Posterior cingulate gyrus (tissue), 11 donors: Measurements from ENCODE around the gene DOK6.

Source experiments
- DNase-seq, 10 donors: peaks; one replicate each; pipeline versions ENCODE4 v3.0.0 to v3.0.0-alpha.2; 2020 to 2021; ENCODE audit warnings: mixed read lengths in 3 of 10
- intact Hi-C: fragments of 100-400 bp; cut with DNase I; formaldehyde crosslinking; loops from one replicate; pipeline ENCODE4 v1.15.1; 2023

The DOK6 gene

GRCh38 chr18:69725009-69725408, 324.3 kb downstream of the DOK6 start:
- intact Hi-C loops: no loop called here
- peak in 8 of 10 donors; percentile 18 to 87 (median 50) for DNase-seq

GRCh38 chr18:69725855-69726508, 325.3 kb downstream of the DOK6 start:
- DNase-seq: no peak
- intact Hi-C loops: no loop called here

- DNase-seq: no peak
- intact Hi-C loops: no loop called here
These were observed 327.4 kb downstream of the DOK6 start for GRCh38 chr18:69727912-69728572.

- intact Hi-C loops: no loop called here
- no peak for DNase-seq
These were observed 330.0 kb downstream of the DOK6 start for GRCh38 chr18:69730664-69731063.

- no peak for DNase-seq
- intact Hi-C loops: no loop called here
These were observed 333.8 kb downstream of the DOK6 start for GRCh38 chr18:69734536-69734935.

GRCh38 chr18:69736730-69737129, 336.0 kb downstream of the DOK6 start:
- DNase-seq: no peak

DNA sequence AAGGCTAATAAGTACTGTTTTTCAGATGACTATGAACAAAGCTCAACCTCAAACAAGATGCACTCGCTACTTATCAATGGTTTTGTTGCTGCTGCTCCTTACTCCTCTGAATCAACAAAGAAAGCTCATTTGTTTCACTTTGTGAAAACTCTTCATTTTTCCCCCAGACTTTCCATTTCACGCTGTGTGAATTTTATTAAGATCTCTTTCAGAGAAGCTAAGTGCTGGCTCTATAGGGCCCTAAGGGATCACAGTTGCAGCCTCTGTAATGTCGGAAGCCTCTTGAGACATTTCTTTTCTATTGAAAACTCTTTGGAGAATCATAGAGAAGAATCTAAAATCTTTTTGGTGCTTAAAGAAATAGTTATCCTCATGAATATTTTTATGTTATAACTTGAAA, 337.2 kb downstream of the DOK6 start:
- no peak for DNase-seq
- intact Hi-C loops: no loop called here

More at GRCh38 chr18:69736730-69737129, 336.0 kb downstream of the DOK6 start:
- intact Hi-C loops: no loop called here

- intact Hi-C loops: no loop called here
- DNase-seq: no peak
These were observed 346.7 kb downstream of the DOK6 start for GRCh38 chr18:69747388-69747787.

DNA sequence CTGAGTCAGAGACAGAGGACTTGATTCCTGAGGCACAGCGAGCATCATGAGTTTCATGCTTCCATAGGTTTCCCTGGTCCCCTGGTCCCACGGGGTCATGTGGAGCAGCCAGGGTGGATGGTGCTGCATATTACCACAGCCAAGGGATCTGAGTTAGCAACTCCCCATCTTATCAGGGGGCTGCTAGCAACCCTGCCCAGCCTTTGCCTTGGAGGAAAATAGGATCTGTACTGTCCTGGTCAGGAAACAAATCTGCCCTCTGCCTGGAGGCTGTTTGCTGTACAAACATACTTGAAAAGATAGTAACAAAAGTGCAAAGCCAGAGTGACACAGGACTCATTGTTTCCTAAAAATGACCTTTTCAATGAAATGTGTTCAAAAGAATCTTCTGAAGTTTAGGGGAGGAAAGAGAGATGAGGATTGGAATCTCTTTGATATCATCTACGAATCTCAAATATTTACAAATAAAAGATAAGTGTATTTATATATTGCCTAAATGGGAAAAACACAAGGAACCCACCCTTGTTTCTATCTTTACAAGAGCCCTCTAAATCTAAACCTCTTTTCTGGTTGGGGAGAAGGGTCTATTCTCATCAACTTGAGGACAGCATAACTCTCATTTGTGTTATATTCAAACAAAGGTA, 352.2 kb downstream of the DOK6 start:
- no peak for DNase-seq
- intact Hi-C loops: no loop called here

DNA sequence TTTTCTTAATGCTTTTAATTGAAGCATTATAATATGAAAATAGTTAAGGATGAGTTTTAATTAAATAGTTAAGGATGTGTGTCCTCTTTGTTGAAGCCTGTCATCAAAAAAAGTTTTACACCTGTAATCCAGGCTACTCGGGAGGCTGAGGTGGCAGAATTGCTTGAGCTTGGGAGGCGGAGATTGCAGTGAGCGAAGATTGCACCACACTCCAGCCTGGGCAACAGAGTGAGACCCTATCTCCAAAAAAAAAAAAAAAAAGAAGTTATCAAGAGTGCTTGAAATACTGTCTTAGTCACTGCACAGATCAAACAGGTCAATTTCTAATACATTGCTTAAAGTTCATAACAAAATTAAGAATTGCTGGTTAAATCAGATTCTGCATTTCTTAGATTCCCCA, 353.4 kb downstream of the DOK6 start:
- intact Hi-C loops: no loop called here
- DNase-seq: no peak

DNA sequence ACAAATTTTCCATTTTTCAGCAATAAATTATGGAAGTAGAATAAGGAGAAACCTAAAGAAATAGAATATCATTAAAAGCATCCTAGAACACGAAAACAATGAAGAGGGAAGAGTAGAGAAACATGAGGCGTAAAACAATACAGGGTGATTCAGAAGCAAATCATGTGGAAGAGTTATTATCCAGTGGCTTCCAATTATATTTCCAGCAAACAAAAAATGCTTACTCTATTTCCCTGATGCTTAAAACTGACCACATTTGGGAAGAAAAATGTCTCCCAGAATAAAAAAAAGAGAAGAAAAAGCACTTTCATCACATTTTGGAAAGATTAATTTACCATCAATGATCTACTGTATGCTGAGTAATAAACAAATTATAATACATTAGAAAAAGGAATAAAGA, 354.4 kb downstream of the DOK6 start:
- intact Hi-C loops: no loop called here
- DNase-seq: no peak

DNA sequence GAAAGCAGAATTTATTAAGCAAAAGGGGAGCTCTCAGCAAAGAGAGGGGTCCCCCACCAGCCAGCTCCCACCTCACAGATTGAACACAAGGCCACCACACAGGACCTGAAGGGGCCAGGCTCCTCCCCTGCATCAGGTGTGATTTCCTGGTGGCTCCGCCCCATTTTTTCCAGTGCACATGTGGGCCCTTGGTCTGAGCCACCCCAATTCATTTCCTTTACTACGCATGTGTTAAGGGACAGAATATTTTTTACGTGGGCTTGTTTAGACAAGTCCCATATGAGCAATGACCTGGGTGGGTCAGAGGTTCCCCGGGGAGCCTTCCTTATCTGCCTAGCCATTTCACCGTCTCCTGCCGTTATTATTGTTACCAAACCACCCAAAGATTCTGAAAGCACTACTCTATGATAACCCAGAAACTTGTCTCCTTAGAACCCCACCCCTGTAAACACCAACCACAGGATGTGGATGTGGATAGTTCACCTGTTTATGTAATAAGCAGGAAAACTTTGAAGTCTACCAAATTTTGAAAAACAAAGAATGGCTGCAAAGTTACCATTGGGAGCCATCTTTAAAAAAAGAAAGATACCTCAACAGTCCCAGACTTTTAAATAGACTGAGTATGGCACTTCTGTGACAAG, 355.3 kb downstream of the DOK6 start:
- no peak for DNase-seq
- intact Hi-C loops: no loop called here

DNA sequence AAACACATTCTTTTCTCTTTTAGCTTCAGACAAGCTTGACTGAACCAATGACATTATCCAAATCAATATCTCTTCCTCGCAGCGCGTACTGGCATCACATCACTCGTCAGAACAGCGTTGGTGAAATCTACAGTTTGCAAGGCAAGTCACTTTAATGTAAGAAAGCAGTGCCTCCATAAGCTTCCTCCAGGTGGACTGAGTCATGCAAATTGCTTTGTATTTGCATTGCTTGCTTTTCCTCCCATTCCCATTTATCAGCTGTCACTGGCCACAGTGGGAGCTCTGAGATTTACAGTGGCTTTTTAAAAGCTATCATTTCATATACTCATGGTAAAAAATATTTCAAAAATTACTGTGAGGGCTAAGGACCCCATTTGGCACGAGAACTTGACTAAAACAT, 357.0 kb downstream of the DOK6 start:
- intact Hi-C loops: no loop called here
- DNase-seq: no peak

GRCh38 chr18:69758458-69758857, 357.8 kb downstream of the DOK6 start:
- intact Hi-C loops: no loop called here
- no peak for DNase-seq

- intact Hi-C loops: no loop called here
- DNase-seq: no peak
These were observed 358.4 kb downstream of the DOK6 start for GRCh38 chr18:69759046-69759445.

GRCh38 chr18:69763002-69763401, 362.3 kb downstream of the DOK6 start:
- DNase-seq: no peak

GRCh38 chr18:69763821-69764220, 363.1 kb downstream of the DOK6 start:
- intact Hi-C loops: no loop called here
- no peak for DNase-seq

More at GRCh38 chr18:69763002-69763401, 362.3 kb downstream of the DOK6 start:
- intact Hi-C loops: no loop called here

DNA sequence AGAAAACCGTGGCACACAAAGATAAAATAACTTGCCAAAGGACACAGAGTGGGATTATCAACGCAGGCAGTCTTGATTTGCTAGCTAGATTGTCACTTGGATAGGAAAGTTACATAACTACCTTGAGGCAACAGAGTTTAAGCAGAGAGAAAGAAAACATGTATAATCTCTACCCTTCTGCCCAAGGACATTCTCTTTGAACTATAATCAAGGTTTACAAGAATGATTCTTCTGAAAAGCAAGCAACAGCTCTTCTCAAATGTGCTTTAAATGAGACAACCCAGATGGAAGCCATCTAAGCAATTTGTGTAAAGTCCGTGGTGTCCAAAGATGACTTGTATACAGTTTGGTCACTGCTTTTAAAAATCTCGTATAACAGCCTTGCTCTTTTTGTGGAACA, 369.6 kb downstream of the DOK6 start:
- intact Hi-C loops: no loop called here
- no peak for DNase-seq

DNA sequence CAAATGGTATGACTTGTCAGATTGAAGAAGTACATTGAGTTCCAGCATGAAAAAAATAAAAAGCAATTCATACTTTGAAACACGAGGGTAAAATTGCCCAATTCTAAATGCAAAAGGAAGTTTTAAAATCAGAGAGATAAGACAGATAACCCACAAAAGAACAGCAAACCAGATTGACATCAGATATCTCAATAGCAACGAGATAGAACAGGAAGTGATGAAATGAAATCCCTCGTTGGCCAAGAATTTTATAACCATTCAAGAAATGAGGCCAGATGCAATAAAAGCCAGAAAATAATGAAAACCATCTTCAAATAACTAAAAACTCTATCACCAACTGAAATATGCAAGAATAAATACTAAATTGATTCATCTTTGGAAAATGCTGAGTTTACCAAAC, 374.1 kb downstream of the DOK6 start:
- intact Hi-C loops: no loop called here
- no peak for DNase-seq

DNA sequence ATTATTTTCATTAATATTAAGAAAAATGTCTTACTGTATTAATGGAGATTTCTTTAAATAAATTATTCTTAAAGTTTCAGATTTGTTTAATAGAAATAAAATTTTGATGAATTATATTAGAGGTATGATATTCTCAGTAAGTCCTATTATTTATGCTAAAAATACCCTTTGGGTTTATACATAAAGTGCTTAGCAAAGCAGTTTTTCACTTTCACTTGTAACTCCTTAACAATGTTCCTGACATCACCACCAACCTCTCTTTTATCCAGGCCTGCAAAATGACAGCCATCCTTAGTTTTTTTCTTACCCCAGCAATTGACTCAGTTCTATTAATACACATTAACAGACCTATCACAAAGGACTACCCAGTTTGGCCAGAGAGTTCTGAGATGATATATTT, 376.6 kb downstream of the DOK6 start:
- intact Hi-C loops: no loop called here
- DNase-seq: no peak

DNA sequence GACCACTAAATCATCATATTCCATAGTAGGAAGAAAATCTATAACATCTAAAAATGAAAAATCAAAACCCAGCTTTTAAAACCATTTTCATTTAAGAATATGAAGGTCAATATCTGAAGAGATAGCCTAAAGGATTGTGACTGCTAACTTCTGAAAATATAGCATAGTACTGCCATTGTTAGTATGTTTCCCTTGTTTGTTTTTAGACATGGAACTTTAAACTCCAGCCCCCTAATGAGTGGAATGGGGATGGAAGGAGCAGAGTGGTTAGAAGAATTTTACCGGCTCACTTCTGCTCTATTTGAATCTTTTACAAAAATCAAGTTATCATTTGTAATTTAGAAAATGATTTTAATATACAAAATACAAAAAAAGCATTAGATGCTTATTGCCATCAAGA, 378.0 kb downstream of the DOK6 start:
- DNase-seq: no peak
- intact Hi-C loops: no loop called here

DNA sequence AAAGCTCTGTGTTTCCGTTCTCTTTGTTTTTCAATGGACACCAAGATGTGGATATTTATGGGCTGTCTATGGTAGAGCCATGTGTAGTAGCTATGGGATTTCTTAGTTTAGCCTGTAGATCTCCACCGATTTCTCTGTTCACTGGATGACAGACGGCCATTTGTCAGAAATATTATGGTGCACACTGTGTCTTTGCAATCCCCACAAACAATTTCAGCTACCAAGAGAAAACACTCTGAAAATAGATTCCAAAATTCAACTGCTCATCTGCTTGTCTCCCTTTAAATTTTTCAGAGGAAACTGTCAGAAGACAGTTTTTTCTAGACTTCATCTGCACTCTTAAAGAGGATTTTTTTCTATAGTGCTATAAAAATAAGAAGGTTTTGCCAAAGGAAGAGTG, 380.2 kb downstream of the DOK6 start:
- DNase-seq: no peak
- intact Hi-C loops: no loop called here
